ENCODE measurements around the gene SLC44A2.
A peak's percentile ranks its signal among the peaks of the same experiment; 100 is the strongest.

DNA sequence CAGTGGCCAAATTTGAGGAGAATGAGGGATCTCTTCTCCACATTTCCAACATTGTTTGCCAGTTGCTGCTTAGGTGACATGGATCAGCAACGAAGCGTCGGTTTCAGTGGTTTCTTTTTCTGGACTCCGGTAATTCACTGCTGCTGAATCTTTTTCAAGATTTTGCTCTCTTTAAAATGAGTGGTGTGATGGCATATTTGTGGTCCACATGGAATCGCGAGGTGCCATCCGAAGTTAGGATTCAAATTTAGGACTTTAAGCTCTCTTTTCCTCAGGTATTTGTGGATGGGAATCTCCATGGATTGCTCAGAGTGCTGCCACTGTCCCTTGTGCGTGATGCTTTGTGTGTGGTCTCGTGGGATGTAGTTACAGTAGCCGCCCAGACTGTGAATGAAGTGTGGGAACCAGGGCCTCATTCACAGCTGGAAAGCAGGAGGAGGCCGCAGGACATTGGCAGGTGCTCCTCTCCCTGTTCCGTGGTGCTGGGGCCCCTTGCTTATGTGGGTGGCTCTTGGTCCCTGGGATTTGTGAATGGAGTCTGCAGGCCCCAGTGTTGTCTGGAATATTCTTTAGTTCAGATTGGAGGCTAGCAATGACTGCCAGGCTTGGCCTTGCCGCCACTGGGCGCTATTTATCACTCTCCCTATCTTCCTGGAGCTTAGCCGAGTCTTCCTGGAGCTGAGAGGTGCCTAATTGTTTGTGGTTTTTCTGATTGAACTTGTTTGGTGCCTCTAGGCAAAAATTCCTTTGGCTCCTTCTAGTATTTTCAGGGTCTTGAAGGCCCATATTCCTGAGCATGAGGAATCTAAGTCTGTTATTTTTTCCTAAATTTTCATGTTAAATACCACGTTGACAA lies 30.3 kb downstream of the SLC44A2 start:
- TF ChIP-seq CTCF (optimal IDR thresholded peaks at IDR 0.05 in 1 of 3, IDR thresholded peaks at IDR 0.05 in 1 of 3, conservative IDR thresholded peaks at IDR 0.05 in 1 of 3; ENCODE audit: extremely low read depth in 1 of 3, insufficient read depth in 2 of 3, low read length in 3 of 3) (peak in 2 of 3 experiments; percentile 17 to 50), EZH2 (IDR thresholded peaks at IDR 0.05; ENCODE audit: low read length) (no peak)
